Cardiac septum (tissue), 1 donor: Measurements from ENCODE around the gene SLC43A2. TPM values are rescaled to one million over a fixed set of nuclear protein-coding genes. Genes with fewer than 3 reads are reported as not detected.
"Not testable (repeated sequence)": the region's sequence is repeated elsewhere in the genome, so short reads cannot be mapped to it uniquely, and the experiment has no call there.

ENCODE experiments used
- DNase-seq: peaks from one replicate; pipeline ENCODE4 v3.0.0-alpha.2; 2020; ENCODE audit warnings: low spot score
- intact Hi-C: fragments of 100-400 bp; cut with DNase I; formaldehyde crosslinking; loops from one replicate; pipeline ENCODE4 v1.14.0; 2022
- long read RNA-seq: library from polyadenylated mRNA; unstranded; transcript quantifications from one replicate; pipeline ENCODE4 v2.0.0, GENCODE V29; 2021
- total RNA-seq: library from RNA; stranded (reverse); fragmentation: NEBNext Ultra II Directional; extraction: Animal tissue kit (Norgen Biotek cat#: 25700); gene quantifications from one replicate; pipeline ENCODE4 v1.2.1, GENCODE V29; 2021
- donor health status: DM: no; HTN: no; CAD: no.

Gene SLC43A2
- total RNA-seq = 4.8 TPM
- long read RNA-seq, full-length matches to known transcripts = 5 of 10 reads
- long read RNA-seq, partial matches to known transcripts = 2 of 10 reads
- long read RNA-seq, other reads (novel, unspliced or antisense) = 3 of 10 reads

DNA sequence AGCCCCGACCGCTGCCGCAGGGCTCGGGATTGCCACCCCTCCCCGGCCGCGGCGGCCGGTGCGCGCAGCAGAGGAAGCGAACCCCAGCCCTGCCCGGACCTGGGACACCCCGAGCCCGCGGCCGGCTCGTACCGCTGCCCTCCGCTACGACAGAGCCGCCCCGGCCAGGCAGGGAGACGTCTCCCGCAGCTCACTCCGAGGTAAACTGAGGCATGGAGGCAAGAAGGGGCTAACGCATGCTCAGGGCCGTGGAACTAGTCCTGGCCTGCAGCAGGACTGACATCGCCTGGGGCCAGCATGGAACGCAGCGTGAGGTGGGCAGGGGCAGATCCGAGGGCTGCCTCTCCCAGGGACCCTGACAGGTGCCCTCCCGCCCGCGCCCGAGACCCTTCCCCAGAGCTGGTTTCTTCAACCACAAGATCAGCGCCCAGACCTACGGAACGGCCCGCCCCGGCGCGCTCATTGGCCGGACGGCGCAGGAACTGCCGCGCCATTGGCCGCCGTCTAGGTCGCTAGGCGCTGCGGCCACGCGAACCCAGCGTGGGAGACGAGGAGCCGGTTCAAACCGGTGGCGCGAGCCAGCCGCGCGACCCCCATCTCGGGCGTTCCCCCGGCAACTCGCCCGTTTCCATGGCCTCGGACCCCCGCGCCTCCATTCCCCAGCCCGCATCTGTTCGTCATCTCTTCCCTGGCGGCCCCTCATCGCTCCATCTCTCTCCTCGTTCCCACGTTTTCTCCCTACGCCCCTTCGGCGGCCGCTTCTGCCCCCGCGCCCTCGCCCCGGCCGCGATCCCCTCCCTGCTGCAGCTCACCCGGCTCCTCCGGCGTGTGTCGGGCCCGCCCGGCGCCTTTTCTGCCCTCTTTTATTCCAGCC is at the start of gene SLC43A2:
TSS of gene SLC43A2 (minus strand) at position 853 of the 874 bp plus-strand sequence. CDS start 960 bp downstream, outside the sequence.
- intact Hi-C loops = no loop called here
- peak; percentile 94 for DNase-seq

DNA sequence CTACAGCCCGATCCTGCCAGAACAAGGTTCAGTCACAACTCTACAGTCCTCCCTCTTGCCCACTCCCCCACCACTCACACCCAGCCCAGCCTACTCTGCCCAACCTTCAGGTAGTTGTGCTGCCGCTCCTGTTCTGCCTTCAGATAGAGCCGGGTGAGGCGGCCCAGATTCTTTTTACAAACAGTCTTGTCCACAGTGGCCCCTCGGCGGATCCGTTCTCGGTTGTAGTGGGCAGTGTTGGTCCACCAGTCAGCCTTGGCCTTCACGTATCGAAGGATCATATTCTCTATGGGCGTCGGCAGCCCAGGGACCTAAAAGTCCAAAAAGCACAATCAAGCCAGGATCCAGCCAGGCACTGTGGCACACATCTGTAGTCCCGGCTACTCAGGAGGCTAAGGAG is 47.8 kb upstream of the SLC43A2 start:
- DNase-seq = no peak
- intact Hi-C loops = no loop called here

DNA sequence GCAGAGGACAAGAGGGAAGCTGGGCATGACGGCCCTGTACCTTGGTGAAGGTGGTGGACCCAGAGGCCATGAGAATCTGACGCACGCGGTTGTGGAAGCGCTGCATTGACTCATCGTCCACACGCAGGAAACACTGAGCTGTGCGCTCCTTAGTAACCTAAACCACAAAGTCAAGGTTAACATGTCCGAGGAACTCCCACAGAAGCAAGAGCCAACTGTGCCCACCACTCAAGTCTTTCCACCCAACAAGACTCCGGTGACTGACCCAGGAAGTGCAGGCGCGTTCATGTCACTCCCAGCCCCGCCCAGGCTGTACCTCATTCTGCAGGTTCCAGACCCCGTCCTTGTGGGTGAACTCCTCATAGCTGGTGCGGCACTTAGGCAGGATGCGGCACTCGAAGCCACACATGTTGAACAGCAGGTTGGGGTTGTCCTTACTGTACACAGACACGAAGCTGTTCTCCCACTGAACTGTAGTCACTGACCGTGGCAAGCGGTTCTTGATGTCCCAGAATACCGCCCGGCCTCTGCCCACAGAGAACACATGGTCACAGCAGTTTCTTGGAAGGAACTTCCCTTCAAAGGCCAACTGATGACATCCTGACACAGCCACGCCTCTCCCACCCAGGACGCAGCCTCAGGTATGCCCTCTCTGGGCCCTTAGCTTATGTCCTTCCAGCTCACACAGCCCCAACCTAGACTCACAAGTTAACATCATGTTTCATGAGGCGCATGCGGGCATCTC is 44.6 kb upstream of the SLC43A2 start:
- intact Hi-C loops = loop anchor here (5.0 kb wide), 1 partner anchor 109 kb away; no protein-coding TSS in a partner anchor
- DNase-seq = no peak

DNA sequence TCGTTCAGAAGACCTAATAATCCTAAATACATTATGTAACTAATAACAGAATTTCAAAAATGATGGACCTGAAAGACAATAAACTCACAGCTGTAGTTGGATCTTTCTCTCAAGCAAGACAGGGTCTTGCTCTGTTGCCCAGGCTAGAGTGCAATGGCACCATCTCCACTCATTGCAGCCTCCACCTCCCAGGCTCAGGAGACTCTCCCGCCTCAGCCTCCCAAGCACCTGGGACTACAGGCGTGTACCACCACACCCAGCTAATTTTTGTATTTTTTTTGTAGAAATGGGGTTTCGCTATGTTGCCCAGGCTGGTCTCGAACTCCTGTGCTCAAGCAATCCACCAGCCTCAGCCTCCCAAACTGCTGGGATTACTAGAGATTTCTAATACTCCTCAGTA is 35.3 kb upstream of the SLC43A2 start:
- not testable (repeated sequence) for DNase-seq
- intact Hi-C loops = loop anchor here (10.0 kb wide), 2 partner anchors 201 to 361 kb away; partner anchors contain the start of gene RTN4RL1

DNA sequence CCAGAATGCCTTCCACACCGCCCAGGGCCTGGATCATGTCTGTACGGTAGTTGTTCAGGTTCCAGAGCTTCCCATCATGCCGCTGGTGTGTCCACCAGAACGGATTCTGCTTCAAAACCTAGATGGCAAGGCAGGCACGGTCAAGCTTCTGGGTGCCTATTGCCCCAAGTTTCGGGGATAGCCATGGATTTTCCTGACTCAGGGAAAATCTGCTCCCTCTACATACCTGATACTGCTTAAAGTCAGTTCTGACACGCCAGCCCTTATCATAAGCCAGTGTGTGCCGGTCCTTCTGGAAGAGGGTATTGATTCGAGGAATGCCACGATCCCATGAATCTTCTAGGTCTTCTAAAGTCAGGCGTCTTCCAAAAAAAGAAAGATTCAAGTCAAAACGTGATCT is 32.4 kb upstream of the SLC43A2 start:
- DNase-seq = no peak
- intact Hi-C loops = loop anchor here (10.0 kb wide), 2 partner anchors 204 to 364 kb away; partner anchors contain the start of gene RTN4RL1

DNA sequence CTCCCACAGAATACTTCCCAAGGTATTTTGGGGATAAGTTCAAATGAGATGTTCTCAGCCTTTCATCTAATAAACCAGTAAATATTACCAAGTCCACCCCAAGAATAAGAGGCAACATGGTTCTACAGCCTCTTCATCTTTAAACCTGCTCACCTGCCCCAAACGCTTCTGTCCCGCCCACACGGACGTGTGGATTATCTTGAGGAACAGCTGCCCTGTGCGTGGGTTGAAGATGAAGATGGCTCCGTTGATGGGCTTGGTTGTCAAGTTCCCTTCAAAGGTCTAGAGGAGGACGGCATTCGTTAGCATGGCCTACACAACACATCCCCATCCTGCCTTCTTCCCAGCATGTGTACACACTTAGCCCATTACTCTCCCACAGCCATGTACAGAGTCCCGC is 29.5 kb upstream of the SLC43A2 start:
- intact Hi-C loops = no loop called here
- DNase-seq = no peak

DNA sequence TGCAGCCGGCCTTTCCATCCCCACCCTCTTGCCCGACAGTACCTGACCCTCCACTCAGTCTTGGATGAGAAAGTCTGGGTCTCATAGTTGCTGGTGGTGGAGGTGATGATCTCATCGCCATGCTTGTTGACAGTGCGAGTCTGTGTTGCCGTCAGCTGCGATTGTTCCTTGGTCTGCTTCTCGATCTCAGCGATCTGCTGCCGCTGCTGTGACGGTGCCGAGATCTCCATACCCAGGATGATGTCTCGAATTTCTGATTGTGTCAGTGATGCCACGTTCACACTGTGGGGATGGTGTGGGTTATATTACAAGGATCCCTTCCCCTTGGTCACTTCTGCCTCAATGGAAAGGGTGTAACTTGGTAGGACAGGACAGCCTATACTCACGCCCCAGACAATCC is 25.1 kb upstream of the SLC43A2 start:
- DNase-seq = no peak

DNA sequence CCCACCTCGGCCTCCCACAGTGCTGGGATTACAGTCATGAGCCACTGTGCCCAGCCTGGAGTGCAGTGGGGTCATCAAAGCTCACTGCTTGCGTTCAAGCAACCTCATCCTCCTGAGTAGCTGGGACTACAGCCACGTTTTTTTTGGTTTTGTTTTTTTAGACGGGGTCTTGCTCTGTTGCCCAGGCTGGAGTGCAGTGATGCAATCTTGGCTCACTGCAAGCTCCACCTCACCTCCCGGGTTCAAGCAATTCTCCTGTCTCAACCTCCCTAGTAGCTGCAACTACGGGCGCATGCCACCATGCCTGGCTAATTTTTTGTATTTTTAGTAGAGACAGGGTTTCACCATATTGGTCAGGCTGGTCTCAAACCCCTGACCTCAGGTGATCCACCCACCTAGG is 24.2 kb upstream of the SLC43A2 start:
- intact Hi-C loops, DNase-seq: not testable (repeated sequence)

More for the DNA sequence above, 25.1 kb upstream of the SLC43A2 start:
- intact Hi-C loops = no loop called here

DNA sequence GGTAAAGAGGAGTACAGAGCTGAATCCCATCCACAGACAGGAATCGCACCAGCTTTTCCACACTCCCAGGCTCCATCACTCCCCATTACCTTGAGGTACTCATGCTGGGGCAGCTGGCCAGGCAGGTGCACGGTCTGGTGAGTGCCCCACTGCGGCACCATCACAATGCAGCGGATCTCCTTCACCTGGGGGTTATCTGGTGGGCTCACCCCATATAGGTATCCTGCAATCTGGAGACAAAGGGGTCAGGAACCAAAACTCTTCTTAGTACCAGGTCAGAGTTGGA is 22.9 kb upstream of the SLC43A2 start:
- intact Hi-C loops = loop anchor here (2.0 kb wide), 1 partner anchor 17 kb away; no protein-coding TSS in a partner anchor

DNA sequence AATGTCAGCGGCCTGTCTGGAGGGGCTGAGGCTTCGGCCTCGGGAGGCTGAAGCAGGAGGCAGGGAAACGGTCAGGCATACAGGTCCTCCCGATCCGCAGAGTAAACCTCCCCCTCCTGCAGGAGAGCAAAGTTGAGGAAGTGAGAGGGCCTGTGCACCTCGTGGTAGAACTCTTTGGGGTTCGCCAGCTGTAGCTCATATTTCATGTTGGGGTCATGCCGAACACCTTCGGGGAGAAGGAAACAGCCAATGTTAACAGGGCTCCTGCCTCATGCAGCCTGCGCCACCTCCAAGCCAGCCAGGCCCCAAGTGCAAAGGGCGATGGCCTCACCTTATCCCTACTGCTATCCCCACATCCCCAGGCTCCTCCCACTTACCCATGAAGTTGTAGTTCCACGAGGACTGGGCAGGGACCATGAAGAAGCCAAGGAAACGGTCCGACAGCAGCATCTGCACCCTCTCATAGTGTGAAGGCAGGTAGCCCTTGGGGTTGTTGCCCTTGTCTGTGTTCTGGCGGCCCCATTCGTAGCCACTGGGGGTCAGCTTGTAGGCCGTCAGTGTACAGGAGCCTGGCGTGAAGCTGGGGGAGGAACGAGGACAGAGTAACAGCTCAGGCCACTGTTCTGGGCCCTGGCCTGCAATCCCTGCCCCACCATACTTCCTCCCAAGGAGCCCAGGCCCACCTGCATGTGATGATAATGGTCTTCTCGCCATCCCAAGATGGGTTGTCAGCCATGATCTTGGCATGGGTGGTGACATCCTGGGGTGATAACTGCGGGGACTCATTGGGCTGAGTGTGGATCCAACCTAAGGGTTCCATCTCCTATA is 22.3 kb upstream of the SLC43A2 start:
- no peak for DNase-seq
- intact Hi-C loops = loop anchor here (2.0 kb wide), 1 partner anchor 18 kb away; no protein-coding TSS in a partner anchor

More for the DNA sequence above, 22.9 kb upstream of the SLC43A2 start:
- DNase-seq = no peak

DNA sequence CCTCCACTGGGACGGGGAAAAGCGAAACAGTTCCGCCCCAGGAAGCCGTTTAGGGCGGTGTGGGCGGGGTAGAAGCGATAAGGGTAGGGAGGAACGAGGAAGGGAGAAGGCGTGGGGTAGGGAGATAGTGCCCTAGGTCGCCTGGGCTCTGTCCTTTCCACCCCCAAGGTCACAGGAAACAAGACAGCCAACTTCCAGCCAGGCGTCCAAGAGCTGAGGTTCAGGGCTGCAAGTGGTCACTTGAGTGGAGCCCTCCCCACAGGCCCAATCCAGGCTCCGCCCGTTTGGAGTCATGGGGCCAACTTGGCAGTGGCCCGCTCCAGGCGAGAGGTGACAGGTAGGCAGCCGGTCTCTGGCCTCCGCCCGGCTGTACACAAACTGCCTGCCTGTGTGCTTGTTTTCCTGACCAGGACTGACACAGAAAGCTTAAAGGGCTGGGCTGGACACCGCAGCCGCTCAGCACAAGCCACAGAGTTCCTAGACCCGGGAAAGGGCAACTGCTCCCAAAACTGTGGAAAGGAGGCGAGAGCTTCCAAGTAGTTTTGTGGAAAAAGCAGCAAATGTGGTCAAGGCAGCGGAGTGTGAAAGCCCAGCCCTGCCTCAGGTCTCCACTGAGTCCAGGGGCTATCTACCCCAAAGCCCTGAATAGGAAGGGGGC is 21.3 kb upstream of the SLC43A2 start, which contains the start of gene RILP:
TSS of gene RILP (minus strand) at position 23 of the 658 bp plus-strand sequence. CDS start 62 bp downstream, outside the sequence.
- intact Hi-C loops = loop anchor here (2.0 to 10.0 kb wide), 4 partner anchors 19 to 385 kb away; no protein-coding TSS in a partner anchor
- DNase-seq = peak; percentile 94

DNA sequence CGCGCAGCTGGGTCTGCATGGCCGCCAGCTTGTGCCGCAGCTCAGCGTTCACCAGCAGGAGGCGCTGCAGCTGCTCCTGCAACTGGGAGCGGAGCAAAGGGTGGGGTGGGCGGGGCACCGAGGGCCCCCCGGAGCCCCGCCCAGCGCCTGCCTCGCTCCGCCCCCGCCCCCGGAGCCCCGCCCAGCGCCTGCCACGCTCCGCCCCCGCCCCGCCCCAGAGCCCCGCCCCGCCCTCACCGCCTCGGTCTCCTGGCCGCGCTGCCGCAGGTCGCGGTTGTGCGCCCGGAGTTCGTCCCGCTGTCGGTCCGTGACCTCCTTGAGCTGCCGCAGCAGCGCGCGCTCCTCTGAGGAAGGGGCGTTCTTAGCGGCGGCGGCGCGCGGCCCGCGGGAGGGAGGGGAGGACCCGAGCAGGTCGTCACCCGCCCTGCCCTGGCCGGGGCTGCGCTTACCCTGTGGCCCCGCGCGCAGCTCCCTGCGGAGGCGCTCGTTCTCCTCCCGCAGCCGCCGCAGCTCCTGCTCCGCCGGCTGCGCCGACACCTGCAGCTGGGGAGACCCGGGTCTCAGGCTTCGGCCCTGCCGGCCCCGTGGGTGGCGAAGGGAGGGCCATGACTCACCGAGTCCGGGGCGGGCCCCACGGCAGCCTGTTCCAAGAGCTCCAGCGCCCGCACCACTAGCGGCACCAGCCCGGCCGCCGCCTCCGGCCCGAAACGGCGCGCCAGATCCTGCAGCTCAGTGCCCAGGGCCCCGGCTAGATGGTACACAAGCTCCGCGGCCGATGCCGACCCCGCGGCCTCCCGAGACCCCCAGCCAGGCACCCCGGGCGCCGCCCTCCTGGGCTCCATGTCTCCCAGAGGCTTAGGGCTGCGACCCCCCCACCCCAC is 20.6 kb upstream of the SLC43A2 start:
- intact Hi-C loops = loop anchor here (2.0 to 10.0 kb wide), 3 partner anchors 66 to 384 kb away; no protein-coding TSS in a partner anchor
- peak; percentile 98 for DNase-seq

DNA sequence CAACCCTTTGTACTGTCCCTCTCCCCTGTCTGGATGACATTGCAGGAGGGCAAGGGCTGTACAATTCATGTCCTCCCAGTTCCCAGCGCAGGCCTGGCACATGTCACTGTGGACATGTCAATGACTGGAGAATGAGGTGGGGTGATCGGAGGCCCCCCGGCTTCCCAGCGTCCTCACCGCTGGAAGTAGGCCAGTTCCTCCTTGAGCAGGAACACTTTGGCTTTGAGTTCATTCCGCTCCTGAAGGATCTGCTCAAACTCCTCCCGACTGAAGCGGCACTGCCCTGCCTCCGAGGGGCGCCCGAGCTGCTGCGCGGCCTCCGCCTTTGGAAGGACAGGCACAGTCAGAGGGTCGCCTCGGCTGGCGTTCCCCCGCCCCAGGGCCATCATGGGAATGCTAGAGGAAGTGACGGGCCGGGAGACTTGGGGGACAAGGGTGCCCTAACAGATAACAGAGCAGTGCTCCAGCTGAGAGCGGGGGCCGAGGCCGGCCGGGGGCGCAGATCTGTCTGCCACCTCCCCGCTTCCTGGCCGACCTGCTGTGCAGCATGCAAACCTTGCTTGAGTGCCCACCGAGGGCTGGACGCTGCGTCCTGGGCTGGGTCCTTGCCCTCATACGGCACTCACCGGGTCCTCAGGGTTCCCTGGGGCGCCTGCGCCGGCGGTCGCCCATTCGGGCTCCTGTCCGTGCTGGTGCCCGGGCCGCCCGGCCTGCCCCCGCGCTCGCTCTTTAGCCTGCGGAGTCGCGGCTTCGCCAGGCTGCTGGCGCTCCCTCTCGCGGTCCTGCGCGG is 19.7 kb upstream of the SLC43A2 start:
- peak; percentile 85 for DNase-seq
- intact Hi-C loops = loop anchor here (2.0 to 10.0 kb wide), 3 partner anchors 66 to 384 kb away; no protein-coding TSS in a partner anchor

DNA sequence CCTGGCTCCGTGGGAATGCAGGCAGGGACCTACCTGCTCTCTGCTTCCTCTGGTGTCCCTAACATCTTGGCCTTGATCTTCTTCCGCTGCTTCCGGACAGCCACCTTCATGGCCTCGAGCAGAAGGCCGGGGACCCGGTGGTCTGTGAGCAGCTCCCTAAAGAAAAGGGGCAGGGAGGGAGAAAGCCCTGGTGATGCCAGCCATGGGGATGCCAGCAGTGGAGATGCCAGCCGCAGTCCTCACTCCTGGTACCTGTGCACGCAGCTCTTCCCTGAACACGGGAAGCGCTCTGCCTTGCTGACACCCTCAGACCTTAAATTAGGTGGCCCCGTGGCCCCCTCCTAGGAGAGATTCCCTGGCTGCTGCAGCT is 19.2 kb upstream of the SLC43A2 start:
- intact Hi-C loops = loop anchor here (2.0 to 10.0 kb wide), 3 partner anchors 67 to 383 kb away; no protein-coding TSS in a partner anchor
- DNase-seq = no peak

DNA sequence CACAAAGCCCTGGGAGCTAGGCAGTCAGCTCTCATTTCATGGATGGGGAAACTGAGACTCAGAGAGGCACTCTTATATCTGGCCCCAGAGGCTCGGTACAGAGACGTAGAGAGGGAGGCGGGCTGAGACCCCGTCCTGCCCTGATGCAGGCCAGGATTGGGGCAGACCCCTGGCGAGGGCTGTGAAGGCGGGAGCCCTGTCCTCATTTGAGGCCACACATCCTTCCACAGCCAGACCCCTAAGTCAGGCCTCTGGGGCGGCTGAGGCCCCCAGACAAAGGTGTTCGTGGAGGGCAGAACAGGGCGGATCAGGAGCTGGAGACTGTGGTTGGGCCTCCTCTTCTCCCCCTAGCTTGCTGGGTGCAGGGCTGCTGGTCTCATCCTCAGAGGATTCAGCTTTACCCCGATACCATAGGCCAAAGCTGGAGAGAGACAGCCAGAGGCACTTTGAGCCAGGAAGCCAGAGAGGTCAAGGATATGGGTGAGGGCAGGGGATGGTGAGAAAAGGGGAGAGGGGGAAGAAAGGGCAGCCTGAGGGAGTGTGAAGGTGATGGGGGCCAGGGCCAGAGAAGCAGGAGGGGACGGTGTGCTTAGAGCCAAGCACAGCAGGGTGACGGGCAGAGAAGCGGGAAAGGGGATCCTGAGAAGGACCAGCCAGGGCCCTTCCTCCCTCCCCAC is 17.7 kb upstream of the SLC43A2 start:
- no peak for DNase-seq
- intact Hi-C loops = loop anchor here (10.0 kb wide), 1 partner anchor 382 kb away; no protein-coding TSS in a partner anchor
